Spinal cord (tissue), 10 donors: ENCODE measurements around the gene NOX1. TPM values are rescaled to one million over a fixed set of nuclear protein-coding genes. Genes with fewer than 3 reads are reported as not detected.
"Not testable (repeated sequence)": the region's sequence is repeated elsewhere in the genome, so short reads cannot be mapped to it uniquely, and the experiment has no call there.

Experiments
- DNase-seq, 6 donors: peaks; one replicate each; pipeline versions ENCODE4 v3.0.0 to v3.0.0-alpha.2; 2013 to 2015; ENCODE audit warnings: low spot score in 6 of 6, low read depth in 4 of 6
- H3K27ac ChIP-seq: one replicate; pipeline ENCODE4 v1.5.1; 2013; ENCODE audit warnings: low read depth, low read length, control low read depth
- H3K27me3 ChIP-seq: one replicate; pipeline ENCODE4 v1.6.1; 2013; ENCODE audit warnings: low read length; ENCODE audit not compliant: control insufficient read depth, insufficient read depth
- H3K36me3 ChIP-seq: one replicate; pipeline ENCODE4 v1.6.1; 2013; ENCODE audit warnings: low read length; ENCODE audit not compliant: control insufficient read depth, insufficient read depth
- H3K4me1 ChIP-seq: one replicate; pipeline ENCODE4 v1.6.1; 2013; ENCODE audit warnings: low read length; ENCODE audit not compliant: control insufficient read depth, insufficient read depth
- H3K4me3 ChIP-seq: one replicate; pipeline ENCODE4 v1.5.1; 2013; ENCODE audit warnings: low read depth, low read length, control low read depth
- H3K9me3 ChIP-seq: one replicate; pipeline ENCODE4 v1.6.1; 2013; ENCODE audit warnings: low read length; ENCODE audit not compliant: control insufficient read depth, insufficient read depth
- WGBS: methylation state at CpG from one replicate; pipeline ENCODE4 v1.1.5; 2013; ENCODE audit warnings: missing lambda C conversion rate; ENCODE audit not compliant: insufficient coverage; 5-methylcytosine and 5-hydroxymethylcytosine counted together
- polyA plus RNA-seq, 2 donors: library from polyadenylated mRNA; unstranded; fragments of 120-200 nt; gene quantifications; one replicate each; pipeline ENCODE4 v1.2.1, GENCODE V29; 2013; ENCODE audit not compliant: insufficient read length in 2 of 2
- total RNA-seq, 2 donors: library from RNA; depleted of rRNA in 1 of 2; stranded (reverse); fragments of 120-200 nt in 1 of 2; fragments of >200 nt in 1 of 2; gene quantifications; one replicate each; pipeline versions ENCODE4 v1.2.3 to v1.2.4, GENCODE V29; 2013 to 2014
- donor health status: healthy.

Gene NOX1
- total and polyA plus RNA-seq, 4 donors, result 0.84 to 0.87 TPM; not detected in 2

- Histone ChIP-seq H3K27ac (no peak overlapping the region), H3K4me1 (no peaks in the 10 kb centered on the region), H3K9me3 (no peaks in the 10 kb centered on the region), H3K27me3 (peaks cover 5% of the 10 kb centered on the region), H3K4me3 (no peak overlapping the region), H3K36me3 (peaks cover 11% of the 10 kb centered on the region)
- WGBS, result 80% methylated on average over 1 of the region's 5 CpGs
- DNase-seq, result no peak
Observed at GRCh38 chrX:100830143-100830542, 44.0 kb downstream of the NOX1 start.

GRCh38 chrX:100829730-100830129 is 44.4 kb downstream of the NOX1 start:
- Histone ChIP-seq H3K36me3 (peaks cover 11% of the 10 kb centered on the region), H3K4me1 (no peaks in the 10 kb centered on the region), H3K4me3 (no peak overlapping the region), H3K9me3 (no peaks in the 10 kb centered on the region), H3K27ac (no peak overlapping the region), H3K27me3 (peaks cover 5% of the 10 kb centered on the region)
- no CpG with 5 or more reads among the region's 2 CpGs for WGBS
- DNase-seq, result no peak

- no peaks in the 10 kb centered on the region for H3K36me3 ChIP-seq
- peak within 1 kb of the TSS; percentile 77 for H3K4me3 ChIP-seq
- DNase-seq, result peak; percentile 47 to 94 (median 66)
- H3K9me3 ChIP-seq, result no peaks in the 10 kb centered on the region
- H3K4me1 ChIP-seq, result no peaks in the 10 kb centered on the region
- peaks cover 15% of the 10 kb centered on the region for H3K27me3 ChIP-seq
- peak within 1 kb of the TSS; percentile 63 for H3K27ac ChIP-seq
- WGBS, result 38% methylated on average over 43 of the region's 49 CpGs
Observed at GRCh38 chrX:100819837-100820666, 54.1 kb downstream of the NOX1 start, which contains the start of gene CSTF2. Gene CSTF2 (plus strand): TSS chrX:100820391. CDS start chrX:100820417, 26 bp downstream.

- WGBS, result 37% methylated on average over 15 of the region's 15 CpGs
- Histone ChIP-seq H3K36me3 (no peaks in the 10 kb centered on the region), H3K9me3 (no peaks in the 10 kb centered on the region), H3K27me3 (peaks cover 15% of the 10 kb centered on the region), H3K4me1 (no peaks in the 10 kb centered on the region), H3K4me3 (peak overlapping the region; percentile 77), H3K27ac (no peak overlapping the region)
- DNase-seq, result no peak
Observed at GRCh38 chrX:100819534-100819836, 54.7 kb downstream of the NOX1 start.

- Histone ChIP-seq H3K27me3 (peaks cover 16% of the 10 kb centered on the region), H3K9me3 (no peaks in the 10 kb centered on the region)
Observed at GRCh38 chrX:100817340-100817739, 56.8 kb downstream of the NOX1 start.

GRCh38 chrX:100812216-100813158 is 61.7 kb downstream of the NOX1 start:
- Histone ChIP-seq H3K9me3 (no peaks in the 10 kb centered on the region), H3K4me1 (no peaks in the 10 kb centered on the region), H3K36me3 (no peaks in the 10 kb centered on the region), H3K27ac (no peak overlapping the region), H3K27me3 (peaks cover 13% of the 10 kb centered on the region), H3K4me3 (no peak overlapping the region)
- WGBS, result 34% methylated on average over 9 of the region's 12 CpGs
- no peak for DNase-seq

More at GRCh38 chrX:100817340-100817739, 56.8 kb downstream of the NOX1 start:
- no peaks in the 10 kb centered on the region for H3K4me1 ChIP-seq
- H3K36me3 ChIP-seq, result no peaks in the 10 kb centered on the region
- 55% methylated on average over 2 of the region's 2 CpGs for WGBS
- H3K27ac ChIP-seq, result no peak overlapping the region
- DNase-seq, result no peak
- no peak overlapping the region for H3K4me3 ChIP-seq

GRCh38 chrX:100808265-100808664 is 65.9 kb downstream of the NOX1 start:
- not testable (repeated sequence) for H3K4me3 ChIP-seq, H3K27me3 ChIP-seq, DNase-seq, H3K4me1 ChIP-seq, H3K36me3 ChIP-seq, H3K9me3 ChIP-seq, H3K27ac ChIP-seq
- 84% methylated on average over 3 of the region's 7 CpGs for WGBS

GRCh38 chrX:100804780-100805179 is 69.4 kb downstream of the NOX1 start:
- no peak for DNase-seq
- WGBS, result 44% methylated on average over 1 of the region's 1 CpG
- Histone ChIP-seq H3K4me3 (no peak overlapping the region), H3K27ac (no peak overlapping the region), H3K27me3 (peaks cover 2% of the 10 kb centered on the region), H3K9me3 (peaks cover 6% of the 10 kb centered on the region), H3K36me3 (no peaks in the 10 kb centered on the region), H3K4me1 (no peaks in the 10 kb centered on the region)

GRCh38 chrX:100802843-100803242 is 71.3 kb downstream of the NOX1 start:
- peaks cover 6% of the 10 kb centered on the region for H3K9me3 ChIP-seq
- H3K4me1 ChIP-seq, result no peaks in the 10 kb centered on the region
- DNase-seq, result no peak
- 76% methylated on average over 3 of the region's 3 CpGs for WGBS
- peaks cover 2% of the 10 kb centered on the region for H3K27me3 ChIP-seq
- no peak overlapping the region for H3K27ac ChIP-seq
- H3K36me3 ChIP-seq, result no peaks in the 10 kb centered on the region
- no peak overlapping the region for H3K4me3 ChIP-seq
